Panc1 (cell line): ENCODE results near the gene RNF212. TPM values are rescaled to one million over a fixed set of nuclear protein-coding genes. Genes with fewer than 3 reads are reported as not detected.

Experiments used
- ATAC-seq: fragments of 200-7000 bp; cut with Tn5 transposase; 2 replicates; pipeline ENCODE4 v1.9.1; 2020; ENCODE audit warnings: mild to moderate bottlenecking, moderate library complexity
- BruUV-seq: library from RNA; stranded (reverse); fragments of 400-500 nt; replicated peaks from 2 replicates; lab custom pipeline; 2021; lab: Mats Ljungman, UMichigan
- CTCF ChIA-PET: fragments of 300-600 bp; sonication (Branson Sonifier 250); formaldehyde crosslinking; loops from one replicate; lab custom pipeline; 2022; ENCODE audit warnings: antibody characterized with exemption; lab: Charles Lee
- POLR2A ChIA-PET: fragments of 300-600 bp; sonication (Branson Sonifier 250); formaldehyde crosslinking; loops from one replicate; lab custom pipeline; 2022; ENCODE audit warnings: antibody characterized with exemption; lab: Charles Lee
- DNase-seq: peaks from one replicate; pipeline ENCODE4 v3.0.0-alpha.2; 2010; ENCODE audit warnings: low read depth, low spot score
- H3K27ac ChIP-seq: 2 replicates; pipeline ENCODE4 v1.5.1; 2011; ENCODE audit warnings: mild to moderate bottlenecking, low read length, inconsistent platforms
- H3K27me3 ChIP-seq: fragments of 200-500 bp; sonication (Bioruptor generic); 2 replicates; pipeline ENCODE4 v1.6.0; 2014; ENCODE audit warnings: low read length, inconsistent platforms; ENCODE audit not compliant: control insufficient read depth, insufficient read depth
- H3K36me3 ChIP-seq: fragments of 200-500 bp; sonication (Bioruptor generic); 2 replicates; pipeline ENCODE4 v1.5.1; 2014; ENCODE audit warnings: inconsistent platforms, mild to moderate bottlenecking, low read length, moderate library complexity; ENCODE audit not compliant: control insufficient read depth, insufficient read depth
- H3K4me1 ChIP-seq: 2 replicates; pipeline ENCODE4 v1.5.1; 2011; ENCODE audit warnings: inconsistent platforms, mild to moderate bottlenecking, low read length, moderate library complexity; ENCODE audit not compliant: control insufficient read depth, insufficient read depth
- H3K4me3 ChIP-seq, 2 experiments: 2 replicates each; pipeline ENCODE4 v1.5.1; 2011 to 2012; ENCODE audit warnings: low read depth in 2 of 2, low read length in 2 of 2, mild to moderate bottlenecking in 2 of 2, inconsistent platforms in 1 of 2, moderate library complexity in 1 of 2
- H3K9me3 ChIP-seq: fragments of 200-500 bp; sonication (Bioruptor generic); 2 replicates; pipeline ENCODE4 v1.5.1; 2014; ENCODE audit warnings: low read depth, mild to moderate bottlenecking, inconsistent platforms, low read length, moderate library complexity; ENCODE audit not compliant: control insufficient read depth, insufficient read depth
- POLR2AphosphoS5 ChIP-seq: IDR thresholded peaks from 2 replicates; pipeline ENCODE4 v1.6.1; 2012; ENCODE audit warnings: mild to moderate bottlenecking, low read depth, low read length, moderate library complexity
- SIN3A ChIP-seq: IDR thresholded peaks from 2 replicates; pipeline ENCODE4 v1.6.1; 2012; ENCODE audit warnings: low read depth, mild to moderate bottlenecking, low read length, moderate library complexity, borderline replicate concordance; ENCODE audit not compliant: insufficient read depth
- TCF7L2 ChIP-seq: IDR thresholded peaks from 2 replicates; pipeline ENCODE4 v1.6.1; 2011; ENCODE audit warnings: mild to moderate bottlenecking, low read depth, low read length, inconsistent platforms
- in situ Hi-C: cut with HindIII; loops from 2 replicates; pipeline ENCODE4 v1.10.0; 2016; ENCODE audit warnings: low sequenced_read_pairs, low pct_unique_long_range_greater_than_20kb
- intact Hi-C: fragments of 100-400 bp; cut with micrococcal nuclease; formaldehyde crosslinking; loops from one replicate; pipeline ENCODE4 v1.10.0; 2022; ENCODE audit not compliant: unreplicated experiment
- total RNA-seq: library from RNA; stranded (reverse); gene quantifications from one replicate; pipeline ENCODE4 v1.2.1, GENCODE V29; 2021; ENCODE audit not compliant: unreplicated experiment
- TF ChIP-seq, protein P1 (sequence below), 2 experiments: IDR thresholded peaks; 2 replicates each; pipeline ENCODE4 v1.6.1; 2011 to 2012; ENCODE audit warnings: low read depth in 2 of 2, control low read depth in 1 of 2, low read length in 1 of 2, mild to moderate bottlenecking in 1 of 2, moderate library complexity in 1 of 2; ENCODE audit not compliant: insufficient read depth in 1 of 2
- TF ChIP-seq, protein P2 (sequence below): fragments of 450-650 bp; IDR thresholded peaks from 2 replicates; pipeline ENCODE4 v1.5.1; 2017; ENCODE audit warnings: mild to moderate bottlenecking

Gene RNF212
- total RNA-seq, 1 experiment from 2014 or later: not detected

DNA sequence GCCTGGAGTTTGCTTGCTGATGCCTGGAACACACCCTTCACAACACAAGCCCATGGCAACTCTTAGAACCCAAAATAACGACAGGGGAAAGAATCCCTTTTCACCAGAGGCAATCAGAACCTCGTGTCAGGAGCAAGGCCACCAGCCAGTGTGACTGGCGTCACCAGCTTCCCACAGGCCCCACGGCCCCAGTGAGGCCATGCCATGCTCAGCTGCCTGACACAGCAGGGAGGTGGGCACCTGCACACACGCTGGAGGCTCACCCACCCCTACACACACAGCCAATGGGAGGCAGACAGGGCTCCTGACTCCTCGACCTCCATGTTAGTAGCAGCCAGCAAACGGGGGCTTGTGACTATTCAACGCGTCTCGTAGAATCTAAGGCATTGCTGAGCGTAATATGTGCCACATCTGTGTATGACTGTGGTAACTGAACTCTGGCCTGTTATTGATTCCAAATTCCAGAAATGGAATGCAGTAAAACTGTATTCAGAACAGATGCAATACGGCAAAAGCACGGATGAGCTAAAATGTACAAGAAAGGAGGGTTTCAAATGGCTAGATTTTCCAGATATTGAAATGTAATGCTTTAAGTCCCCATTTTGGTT lies 28.5 kb downstream of the RNF212 start:
- no peak for DNase-seq
- Histone ChIP-seq H3K4me1 (peaks cover 7% of the 10 kb centered on the region; the same call in 1 of the 2 replicates), H3K4me3 (no peak overlapping the region), H3K27me3 (no peaks in the 10 kb centered on the region), H3K36me3 (no peaks in the 10 kb centered on the region), H3K9me3 (no peaks in the 10 kb centered on the region), H3K27ac (no peak overlapping the region)
- CTCF ChIA-PET: interaction anchor here (0.7 kb wide), 1 partner anchor 42 kb away, joined by 9 read pairs; no protein-coding TSS in a partner anchor
- in situ Hi-C loops (no loop called here), intact Hi-C loops (no loop called here)
- TF ChIP-seq, protein P1, sequence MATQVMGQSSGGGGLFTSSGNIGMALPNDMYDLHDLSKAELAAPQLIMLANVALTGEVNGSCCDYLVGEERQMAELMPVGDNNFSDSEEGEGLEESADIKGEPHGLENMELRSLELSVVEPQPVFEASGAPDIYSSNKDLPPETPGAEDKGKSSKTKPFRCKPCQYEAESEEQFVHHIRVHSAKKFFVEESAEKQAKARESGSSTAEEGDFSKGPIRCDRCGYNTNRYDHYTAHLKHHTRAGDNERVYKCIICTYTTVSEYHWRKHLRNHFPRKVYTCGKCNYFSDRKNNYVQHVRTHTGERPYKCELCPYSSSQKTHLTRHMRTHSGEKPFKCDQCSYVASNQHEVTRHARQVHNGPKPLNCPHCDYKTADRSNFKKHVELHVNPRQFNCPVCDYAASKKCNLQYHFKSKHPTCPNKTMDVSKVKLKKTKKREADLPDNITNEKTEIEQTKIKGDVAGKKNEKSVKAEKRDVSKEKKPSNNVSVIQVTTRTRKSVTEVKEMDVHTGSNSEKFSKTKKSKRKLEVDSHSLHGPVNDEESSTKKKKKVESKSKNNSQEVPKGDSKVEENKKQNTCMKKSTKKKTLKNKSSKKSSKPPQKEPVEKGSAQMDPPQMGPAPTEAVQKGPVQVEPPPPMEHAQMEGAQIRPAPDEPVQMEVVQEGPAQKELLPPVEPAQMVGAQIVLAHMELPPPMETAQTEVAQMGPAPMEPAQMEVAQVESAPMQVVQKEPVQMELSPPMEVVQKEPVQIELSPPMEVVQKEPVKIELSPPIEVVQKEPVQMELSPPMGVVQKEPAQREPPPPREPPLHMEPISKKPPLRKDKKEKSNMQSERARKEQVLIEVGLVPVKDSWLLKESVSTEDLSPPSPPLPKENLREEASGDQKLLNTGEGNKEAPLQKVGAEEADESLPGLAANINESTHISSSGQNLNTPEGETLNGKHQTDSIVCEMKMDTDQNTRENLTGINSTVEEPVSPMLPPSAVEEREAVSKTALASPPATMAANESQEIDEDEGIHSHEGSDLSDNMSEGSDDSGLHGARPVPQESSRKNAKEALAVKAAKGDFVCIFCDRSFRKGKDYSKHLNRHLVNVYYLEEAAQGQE (IDR thresholded peaks at IDR 0.05; ENCODE audit: insufficient read depth in 1 of 2, low read depth in 2 of 2, low read length in 1 of 2): no peak
- TF ChIP-seq TCF7L2 (no peak), SIN3A (no peak), POLR2AphosphoS5 (no peak)
- TF ChIP-seq, protein P2, sequence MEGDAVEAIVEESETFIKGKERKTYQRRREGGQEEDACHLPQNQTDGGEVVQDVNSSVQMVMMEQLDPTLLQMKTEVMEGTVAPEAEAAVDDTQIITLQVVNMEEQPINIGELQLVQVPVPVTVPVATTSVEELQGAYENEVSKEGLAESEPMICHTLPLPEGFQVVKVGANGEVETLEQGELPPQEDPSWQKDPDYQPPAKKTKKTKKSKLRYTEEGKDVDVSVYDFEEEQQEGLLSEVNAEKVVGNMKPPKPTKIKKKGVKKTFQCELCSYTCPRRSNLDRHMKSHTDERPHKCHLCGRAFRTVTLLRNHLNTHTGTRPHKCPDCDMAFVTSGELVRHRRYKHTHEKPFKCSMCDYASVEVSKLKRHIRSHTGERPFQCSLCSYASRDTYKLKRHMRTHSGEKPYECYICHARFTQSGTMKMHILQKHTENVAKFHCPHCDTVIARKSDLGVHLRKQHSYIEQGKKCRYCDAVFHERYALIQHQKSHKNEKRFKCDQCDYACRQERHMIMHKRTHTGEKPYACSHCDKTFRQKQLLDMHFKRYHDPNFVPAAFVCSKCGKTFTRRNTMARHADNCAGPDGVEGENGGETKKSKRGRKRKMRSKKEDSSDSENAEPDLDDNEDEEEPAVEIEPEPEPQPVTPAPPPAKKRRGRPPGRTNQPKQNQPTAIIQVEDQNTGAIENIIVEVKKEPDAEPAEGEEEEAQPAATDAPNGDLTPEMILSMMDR: no peak
- ATAC-seq: no peak
- POLR2A ChIA-PET: no interaction called here
- BruUV-seq: no TSS peak

DNA sequence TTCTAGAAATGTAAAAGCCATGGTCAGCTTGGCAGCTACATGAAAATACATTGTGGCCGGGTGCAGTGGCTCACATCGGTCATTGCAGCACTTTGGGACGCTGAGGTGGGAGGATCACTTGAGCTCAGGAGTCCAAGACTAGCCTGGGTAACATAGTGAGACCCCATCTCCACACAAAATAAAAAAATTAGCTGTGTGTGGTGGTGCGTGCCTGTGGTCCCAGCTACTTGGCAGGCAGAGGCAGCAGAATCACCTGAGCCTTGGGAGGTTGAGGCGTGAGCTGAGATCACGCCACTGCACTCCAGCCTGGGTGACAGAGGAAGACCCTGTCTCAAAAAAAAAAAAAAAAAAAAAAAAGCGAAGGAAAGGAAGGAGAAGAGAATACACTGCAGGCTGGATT lies 29.0 kb downstream of the RNF212 start:
- TF ChIP-seq TCF7L2: no peak
- TF ChIP-seq POLR2AphosphoS5: no peak
- TF ChIP-seq, protein P2: no peak
- TF ChIP-seq SIN3A: no peak
- TF ChIP-seq, protein P1 (IDR thresholded peaks at IDR 0.05; ENCODE audit: insufficient read depth in 1 of 2, low read depth in 2 of 2, low read length in 1 of 2): no peak
- Histone ChIP-seq H3K4me1 (peaks cover 7% of the 10 kb centered on the region; the same call in 1 of the 2 replicates), H3K4me3 (no peak overlapping the region), H3K9me3 (no peaks in the 10 kb centered on the region), H3K27me3 (no peaks in the 10 kb centered on the region), H3K36me3 (no peaks in the 10 kb centered on the region), H3K27ac (no peak overlapping the region)
- DNase-seq (no peak), ATAC-seq (no peak)
- POLR2A ChIA-PET: no interaction called here
- in situ Hi-C loops: no loop called here
- no TSS peak for BruUV-seq
- CTCF ChIA-PET: interaction anchor here (0.7 kb wide), 1 partner anchor 43 kb away, joined by 9 read pairs; no protein-coding TSS in a partner anchor
- intact Hi-C loops: no loop called here
